SK-N-MC (cell line): ENCODE measurements around the gene RAI14.

Experiments
- DNase-seq: peaks from one replicate; pipeline ENCODE4 v3.0.0-alpha.2; 2011; ENCODE audit warnings: low read depth, low spot score
- H3K27ac ChIP-seq: fragments of 200-600 bp; sonication (generic); 2 replicates; pipeline ENCODE4 v1.5.1; 2016; ENCODE audit warnings: mixed run types
- H3K36me3 ChIP-seq: fragments of 200-600 bp; sonication (generic); 2 replicates; pipeline ENCODE4 v1.6.1; 2017; ENCODE audit warnings: antibody characterized with exemption, low read length, mixed read lengths; ENCODE audit not compliant: insufficient read depth
- H3K4me3 ChIP-seq: fragments of 200-600 bp; sonication (generic); 2 replicates; pipeline ENCODE4 v1.5.1; 2016
- H3K9ac ChIP-seq: fragments of 200-600 bp; sonication (generic); 2 replicates; pipeline ENCODE4 v1.8.0; 2017; ENCODE audit warnings: mixed run types, mixed read lengths; ENCODE audit not compliant: insufficient read length
- H3K9me3 ChIP-seq: fragments of 200-600 bp; sonication (generic); 2 replicates; pipeline ENCODE4 v1.6.1; 2017; ENCODE audit warnings: low read depth, mild to moderate bottlenecking, antibody characterized with exemption, low read length, moderate library complexity, mixed read lengths
- EZH2 ChIP-seq: fragments of 200-600 bp; sonication (generic); IDR thresholded peaks from one replicate; pipeline ENCODE4 v1.6.1; 2017; ENCODE audit warnings: antibody characterized with exemption
- FOXP2 ChIP-seq: optimal IDR thresholded peaks from 2 replicates; pipeline ENCODE3; 2011; ENCODE audit warnings: mild to moderate bottlenecking, moderate library complexity; ENCODE audit not compliant: insufficient read depth; ENCODE audit errors: extremely low read length, control extremely low read depth
- POLR2AphosphoS5 ChIP-seq: IDR thresholded peaks from 2 replicates; pipeline ENCODE4 v1.6.1; 2012; ENCODE audit warnings: mild to moderate bottlenecking, low read depth, low read length, borderline replicate concordance

The RAI14 gene

GRCh38 chr5:34630596-34630995, 25.5 kb upstream of the RAI14 start:
- H3K4me3 ChIP-seq: no peak overlapping the region
- H3K36me3 ChIP-seq: no peaks in the 10 kb centered on the region
- TF ChIP-seq FOXP2: no peak
- TF ChIP-seq EZH2: no peak
- TF ChIP-seq POLR2AphosphoS5: no peak
- H3K9ac ChIP-seq: no peak overlapping the region
- DNase-seq: no peak
- H3K27ac ChIP-seq: no peak overlapping the region
- H3K9me3 ChIP-seq: no peaks in the 10 kb centered on the region

GRCh38 chr5:34632807-34633422, 23.2 kb upstream of the RAI14 start:
- Histone ChIP-seq H3K9ac (no peak overlapping the region), H3K4me3 (no peak overlapping the region), H3K27ac (no peak overlapping the region), H3K36me3 (no peaks in the 10 kb centered on the region), H3K9me3 (no peaks in the 10 kb centered on the region)
- no peak for DNase-seq
- TF ChIP-seq POLR2AphosphoS5 (no peak), EZH2 (no peak), FOXP2 (no peak)

GRCh38 chr5:34639852-34640626, 16.1 kb upstream of the RAI14 start:
- no peaks in the 10 kb centered on the region for H3K9me3 ChIP-seq
- H3K9ac ChIP-seq: no peak overlapping the region
- no peak overlapping the region for H3K27ac ChIP-seq
- H3K4me3 ChIP-seq: no peak overlapping the region
- no peaks in the 10 kb centered on the region for H3K36me3 ChIP-seq
- TF ChIP-seq POLR2AphosphoS5: no peak
- no peak for TF ChIP-seq FOXP2
- TF ChIP-seq EZH2: no peak
- no peak for DNase-seq

GRCh38 chr5:34648039-34648839, 7.9 kb upstream of the RAI14 start:
- TF ChIP-seq FOXP2: no peak
- no peak for TF ChIP-seq POLR2AphosphoS5
- no peak for TF ChIP-seq EZH2
- no peaks in the 10 kb centered on the region for H3K36me3 ChIP-seq

GRCh38 chr5:34648840-34649158, 7.3 kb upstream of the RAI14 start:
- no peak overlapping the region for H3K9ac ChIP-seq
- no peak for DNase-seq
- H3K27ac ChIP-seq: no peak overlapping the region
- no peak overlapping the region for H3K4me3 ChIP-seq
- H3K9me3 ChIP-seq: no peaks in the 10 kb centered on the region
- no peaks in the 10 kb centered on the region for H3K36me3 ChIP-seq
- TF ChIP-seq FOXP2: no peak
- TF ChIP-seq POLR2AphosphoS5: no peak
- TF ChIP-seq EZH2: no peak

More at GRCh38 chr5:34648039-34648839, 7.9 kb upstream of the RAI14 start:
- H3K27ac ChIP-seq: no peak overlapping the region
- H3K4me3 ChIP-seq: no peak overlapping the region
- DNase-seq: no peak
- no peaks in the 10 kb centered on the region for H3K9me3 ChIP-seq
- no peak overlapping the region for H3K9ac ChIP-seq

- no peaks in the 10 kb centered on the region for H3K9me3 ChIP-seq
- H3K9ac ChIP-seq: no peak overlapping the region
- DNase-seq: no peak
- no peak overlapping the region for H3K4me3 ChIP-seq
- H3K36me3 ChIP-seq: no peaks in the 10 kb centered on the region
- TF ChIP-seq FOXP2: no peak
- TF ChIP-seq POLR2AphosphoS5: no peak
- no peak for TF ChIP-seq EZH2
- H3K27ac ChIP-seq: no peak overlapping the region
Observed at GRCh38 chr5:34651791-34652190, 4.3 kb upstream of the RAI14 start.

- H3K27ac ChIP-seq: no peak overlapping the region
- H3K9me3 ChIP-seq: no peaks in the 10 kb centered on the region
- H3K9ac ChIP-seq: no peak overlapping the region
- DNase-seq: no peak
- no peaks in the 10 kb centered on the region for H3K36me3 ChIP-seq
- H3K4me3 ChIP-seq: no peak overlapping the region
- no peak for TF ChIP-seq FOXP2
Observed at GRCh38 chr5:34652466-34652865, 3.7 kb upstream of the RAI14 start.

GRCh38 chr5:34652914-34653313, 3.2 kb upstream of the RAI14 start:
- no peak for DNase-seq

More at GRCh38 chr5:34652914-34653313, 3.2 kb upstream of the RAI14 start:
- Histone ChIP-seq H3K9ac (no peak overlapping the region), H3K4me3 (no peak overlapping the region), H3K36me3 (no peaks in the 10 kb centered on the region), H3K9me3 (no peaks in the 10 kb centered on the region), H3K27ac (no peak overlapping the region)
- no peak for TF ChIP-seq POLR2AphosphoS5
- TF ChIP-seq FOXP2: no peak
- TF ChIP-seq EZH2: no peak
